CD8-positive, alpha-beta memory T cell (primary cell): Measurements from ENCODE around the gene SNAP25. TPM values are rescaled to one million over a fixed set of nuclear protein-coding genes. Genes with fewer than 3 reads are reported as not detected.

Experiments
- CTCF ChIA-PET: fragments of 350-600 bp; sonication (Branson Sonifier 250); formaldehyde crosslinking; loops from one replicate; lab custom pipeline; 2021; ENCODE audit warnings: antibody characterized with exemption; lab: Charles Lee
- POLR2A ChIA-PET: fragments of 350-600 bp; sonication (Branson Sonifier 250); formaldehyde crosslinking; loops from one replicate; lab custom pipeline; 2021; ENCODE audit warnings: antibody characterized with exemption; lab: Charles Lee
- DNase-seq, 5 donors: peaks; one replicate each; pipeline versions ENCODE4 v3.0.0 to v3.0.0-alpha.2; 2020 to 2022; ENCODE audit warnings: mixed read lengths in 1 of 5
- H3K27ac ChIP-seq: one replicate; pipeline ENCODE4 v1.7.0; 2013; ENCODE audit warnings: low read depth, mild to moderate bottlenecking, low read length, moderate library complexity
- H3K27me3 ChIP-seq: 2 replicates; pipeline ENCODE4 v1.7.0; 2013; ENCODE audit warnings: low read length, mild to moderate bottlenecking; ENCODE audit not compliant: insufficient read depth, poor library complexity, severe bottlenecking
- H3K36me3 ChIP-seq: 2 replicates; pipeline ENCODE4 v1.7.0; 2013; ENCODE audit warnings: mild to moderate bottlenecking, low read length, moderate library complexity; ENCODE audit not compliant: insufficient read depth
- H3K4me1 ChIP-seq: 2 replicates; pipeline ENCODE4 v1.7.0; 2013; ENCODE audit warnings: mild to moderate bottlenecking, low read length, moderate library complexity; ENCODE audit not compliant: insufficient read depth
- H3K4me3 ChIP-seq: 2 replicates; pipeline ENCODE4 v1.7.0; 2013; ENCODE audit warnings: mild to moderate bottlenecking, low read length
- H3K9me3 ChIP-seq: 2 replicates; pipeline ENCODE4 v1.7.0; 2013; ENCODE audit warnings: mild to moderate bottlenecking, low read length
- H3K27ac Mint-ChIP-seq, 8 donors: one replicate each; pipeline ENCODE4 v1.8.0; 2020 to 2021; ENCODE audit warnings: mixed read lengths in 8 of 8, mild to moderate bottlenecking in 6 of 8, inconsistent platforms in 3 of 8, moderate library complexity in 3 of 8
- H3K27me3 Mint-ChIP-seq, 2 donors: one replicate each; pipeline ENCODE4 v1.8.0; 2020 to 2021; ENCODE audit warnings: mixed read lengths in 2 of 2, mild to moderate bottlenecking in 1 of 2, moderate library complexity in 1 of 2
- H3K36me3 Mint-ChIP-seq, 3 donors: one replicate each; pipeline ENCODE4 v1.8.0; 2020 to 2021; ENCODE audit warnings: mixed read lengths in 3 of 3, inconsistent platforms in 1 of 3, mild to moderate bottlenecking in 1 of 3
- H3K4me1 Mint-ChIP-seq, 3 donors: one replicate each; pipeline ENCODE4 v1.8.0; 2020 to 2021; ENCODE audit warnings: mixed read lengths in 3 of 3, inconsistent platforms in 1 of 3, mild to moderate bottlenecking in 1 of 3
- H3K4me3 Mint-ChIP-seq, 7 donors: one replicate each; pipeline ENCODE4 v1.8.0; 2020 to 2021; ENCODE audit warnings: mixed read lengths in 7 of 7, mild to moderate bottlenecking in 6 of 7, moderate library complexity in 4 of 7, inconsistent platforms in 2 of 7
- H3K9me3 Mint-ChIP-seq, 5 donors: one replicate each; pipeline ENCODE4 v1.8.0; 2020 to 2022; ENCODE audit warnings: mixed read lengths in 5 of 5, mild to moderate bottlenecking in 3 of 5, moderate library complexity in 2 of 5, inconsistent platforms in 1 of 5
- polyA plus RNA-seq: library from polyadenylated mRNA; unstranded; fragments of 300-500 nt; fragmentation: Illumina TruSeq; gene quantifications from one replicate; pipeline ENCODE4 v1.2.3, GENCODE V29; 2021
- total RNA-seq, 2 experiments: library from RNA; stranded (reverse); gene quantifications; one replicate each; pipeline ENCODE4 v1.2.3, GENCODE V29; 2021

Gene SNAP25
- total and polyA plus RNA-seq, 3 experiments from 2014 or later: 0.13 TPM; not detected in 2

GRCh38 chr20:10200330-10200729, 18.3 kb upstream of the SNAP25 start:
- no peak overlapping the region for H3K27ac Mint-ChIP-seq
- H3K36me3 ChIP-seq: no peaks in the 10 kb centered on the region
- H3K27me3 ChIP-seq: no peaks in the 10 kb centered on the region
- no peak overlapping the region for H3K4me3 ChIP-seq
- ChIA-PET CTCF (no interaction called here), POLR2A (no interaction called here)
- no peaks in the 10 kb centered on the region for H3K9me3 Mint-ChIP-seq
- no peak overlapping the region for H3K4me3 Mint-ChIP-seq
- H3K27me3 Mint-ChIP-seq: peaks cover 2 to 5% of the 10 kb centered on the region in 2 donors
- DNase-seq: no peak
- no peaks in the 10 kb centered on the region for H3K9me3 ChIP-seq
- H3K36me3 Mint-ChIP-seq: no peaks in the 10 kb centered on the region
- no peak overlapping the region for H3K27ac ChIP-seq
- no peaks in the 10 kb centered on the region for H3K4me1 Mint-ChIP-seq
- H3K4me1 ChIP-seq: no peaks in the 10 kb centered on the region

- Mint-ChIP-seq H3K36me3 (no peaks in the 10 kb centered on the region), H3K9me3 (no peaks in the 10 kb centered on the region), H3K4me1 (no peaks in the 10 kb centered on the region), H3K27ac (no peak overlapping the region), H3K27me3 (peaks cover 2 to 5% of the 10 kb centered on the region in 2 donors), H3K4me3 (no peak overlapping the region)
- ChIA-PET POLR2A (no interaction called here), CTCF (no interaction called here)
- Histone ChIP-seq H3K27me3 (no peaks in the 10 kb centered on the region), H3K27ac (no peak overlapping the region), H3K4me3 (no peak overlapping the region), H3K4me1 (no peaks in the 10 kb centered on the region), H3K36me3 (no peaks in the 10 kb centered on the region), H3K9me3 (no peaks in the 10 kb centered on the region)
- no peak for DNase-seq
Observed at GRCh38 chr20:10201321-10201870, 17.2 kb upstream of the SNAP25 start.

GRCh38 chr20:10209091-10209490, 9.5 kb upstream of the SNAP25 start:
- H3K36me3 ChIP-seq: no peaks in the 10 kb centered on the region

GRCh38 chr20:10213526-10213925, 5.1 kb upstream of the SNAP25 start:
- no peaks in the 10 kb centered on the region for H3K4me1 ChIP-seq
- DNase-seq: no peak
- Mint-ChIP-seq H3K4me3 (no peak overlapping the region), H3K36me3 (no peaks in the 10 kb centered on the region), H3K27me3 (peaks cover 15 to 37% of the 10 kb centered on the region in 2 donors), H3K4me1 (peaks cover 6 to 10% (median 8%) of the 10 kb centered on the region in 3 donors), H3K9me3 (peaks cover 3 to 9% (median 5%) of the 10 kb centered on the region in 5 donors), H3K27ac (no peak overlapping the region)
- CTCF ChIA-PET: no interaction called here
- no peak overlapping the region for H3K27ac ChIP-seq
- no peaks in the 10 kb centered on the region for H3K36me3 ChIP-seq
- H3K9me3 ChIP-seq: no peaks in the 10 kb centered on the region
- no peak overlapping the region for H3K4me3 ChIP-seq
- POLR2A ChIA-PET: no interaction called here
- H3K27me3 ChIP-seq: peaks cover 9% of the 10 kb centered on the region

More at GRCh38 chr20:10209091-10209490, 9.5 kb upstream of the SNAP25 start:
- Histone ChIP-seq H3K27me3 (peaks cover 2% of the 10 kb centered on the region), H3K4me1 (no peaks in the 10 kb centered on the region), H3K27ac (no peak overlapping the region), H3K9me3 (no peaks in the 10 kb centered on the region), H3K4me3 (no peak overlapping the region)
- Mint-ChIP-seq H3K27ac (no peak overlapping the region), H3K9me3 (peaks cover 0 to 4% (median 2%) of the 10 kb centered on the region in 5 donors), H3K4me3 (no peak overlapping the region), H3K4me1 (no peaks in the 10 kb centered on the region), H3K27me3 (peaks cover 0 to 14% of the 10 kb centered on the region in 2 donors), H3K36me3 (no peaks in the 10 kb centered on the region)
- CTCF ChIA-PET: no interaction called here
- DNase-seq: no peak
- POLR2A ChIA-PET: no interaction called here

GRCh38 chr20:10216146-10216791, 2.4 kb upstream of the SNAP25 start:
- CTCF ChIA-PET: no interaction called here
- H3K27ac ChIP-seq: no peak overlapping the region
- POLR2A ChIA-PET: no interaction called here
- Mint-ChIP-seq H3K4me1 (peaks cover 11 to 22% (median 16%) of the 10 kb centered on the region in 3 donors), H3K9me3 (peaks cover 3 to 11% (median 5%) of the 10 kb centered on the region in 5 donors), H3K36me3 (no peaks in the 10 kb centered on the region), H3K4me3 (no peak overlapping the region), H3K27ac (no peak overlapping the region), H3K27me3 (peaks cover 28 to 59% of the 10 kb centered on the region in 2 donors)
- H3K4me1 ChIP-seq: peaks cover 7% of the 10 kb centered on the region
- no peaks in the 10 kb centered on the region for H3K36me3 ChIP-seq
- no peak overlapping the region for H3K4me3 ChIP-seq
- H3K27me3 ChIP-seq: peaks cover 13% of the 10 kb centered on the region
- no peaks in the 10 kb centered on the region for H3K9me3 ChIP-seq
- no peak for DNase-seq

GRCh38 chr20:10217721-10218410, 764 bp upstream of the SNAP25 start:
- ChIA-PET CTCF (no interaction called here), POLR2A (no interaction called here)
- peaks cover 28 to 69% of the 10 kb centered on the region in 2 donors for H3K27me3 Mint-ChIP-seq
- H3K36me3 Mint-ChIP-seq: no peaks in the 10 kb centered on the region
- H3K9me3 Mint-ChIP-seq: peaks cover 3 to 11% (median 5%) of the 10 kb centered on the region in 5 donors
- Histone ChIP-seq H3K9me3 (no peaks in the 10 kb centered on the region), H3K4me3 (no peak overlapping the region), H3K36me3 (no peaks in the 10 kb centered on the region), H3K27me3 (peaks cover 13% of the 10 kb centered on the region), H3K27ac (no peak overlapping the region), H3K4me1 (peaks cover 7% of the 10 kb centered on the region)
- peak overlapping the region in 6 of 7 donors; percentile 37 to 82 (median 59) for H3K4me3 Mint-ChIP-seq
- peaks cover 11 to 22% (median 16%) of the 10 kb centered on the region in 3 donors for H3K4me1 Mint-ChIP-seq
- no peak for DNase-seq
- H3K27ac Mint-ChIP-seq: no peak overlapping the region

- no peaks in the 10 kb centered on the region for H3K36me3 Mint-ChIP-seq
- ChIA-PET CTCF (no interaction called here), POLR2A (no interaction called here)
- peaks cover 3 to 11% (median 5%) of the 10 kb centered on the region in 5 donors for H3K9me3 Mint-ChIP-seq
- no peaks in the 10 kb centered on the region for H3K36me3 ChIP-seq
- no peak overlapping the region for H3K27ac Mint-ChIP-seq
- no peak overlapping the region for H3K4me3 ChIP-seq
- peak overlapping the region in 2 of 7 donors; percentile 62 to 67 for H3K4me3 Mint-ChIP-seq
- H3K4me1 ChIP-seq: peaks cover 7% of the 10 kb centered on the region
- DNase-seq: peak; percentile 42 to 65 (median 52)
- H3K27ac ChIP-seq: no peak overlapping the region
- H3K4me1 Mint-ChIP-seq: peaks cover 11 to 22% (median 16%) of the 10 kb centered on the region in 3 donors
- H3K27me3 ChIP-seq: peaks cover 11% of the 10 kb centered on the region
- no peaks in the 10 kb centered on the region for H3K9me3 ChIP-seq
- H3K27me3 Mint-ChIP-seq: peaks cover 28 to 69% of the 10 kb centered on the region in 2 donors
Observed at GRCh38 chr20:10219452-10219791, 792 bp downstream of the SNAP25 start.
